ENCODE measurements around the gene GALNT16. TPM values are rescaled to one million over a fixed set of nuclear protein-coding genes. Genes with fewer than 3 reads are reported as not detected.

The GALNT16 gene
- polyA plus RNA-seq, 1 donor (not counting 4 experiments of a cell fraction or from before 2014, with no cell fraction given) = not detected

DNA sequence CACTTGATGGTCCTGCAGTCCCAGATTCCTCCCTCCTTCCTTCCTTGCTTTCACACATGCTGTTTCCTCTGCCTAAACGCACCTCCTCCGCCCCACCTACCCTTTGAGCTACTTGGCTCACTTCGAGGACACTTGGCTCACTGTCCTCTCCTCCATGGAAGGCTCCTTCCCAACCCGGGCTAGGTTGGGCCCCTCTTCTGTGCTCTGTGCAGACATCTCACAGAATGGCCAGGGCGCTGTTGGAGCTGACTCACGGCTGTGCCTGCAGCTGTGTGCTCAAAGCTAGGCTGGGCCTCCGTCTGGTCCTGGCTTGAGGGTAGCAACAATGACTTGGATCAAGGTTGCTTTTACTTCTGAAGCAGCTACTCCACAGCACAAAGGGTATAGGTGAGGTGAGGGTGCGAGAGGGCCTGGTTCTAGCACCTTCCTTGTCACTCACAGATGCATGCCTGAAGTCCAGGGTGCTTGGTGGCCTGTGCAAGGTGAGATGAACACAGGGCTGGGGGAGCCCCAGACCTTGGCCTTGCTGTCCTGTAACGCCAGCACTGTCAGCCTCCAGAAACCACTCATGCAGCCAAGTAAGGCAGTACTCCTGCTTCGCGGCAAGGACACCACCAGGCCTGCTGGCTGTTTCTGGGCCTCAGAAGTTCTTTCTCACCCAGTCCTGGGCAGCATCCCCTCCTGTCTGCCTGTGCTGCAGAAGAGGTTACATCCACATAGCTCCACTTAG lies 61.8 kb downstream of the GALNT16 start:
- H3K27ac ChIP-seq (ENCODE audit: control insufficient read depth, insufficient read depth, low read length) = no peak overlapping the region
- H3K9me3 ChIP-seq (ENCODE audit: control insufficient read depth, low read depth, low read length) = no peaks in the 10 kb centered on the region
- H2AFZ ChIP-seq (ENCODE audit: control insufficient read depth, low read length) = no peak overlapping the region
- dilution Hi-C loops (cut with MboI; ENCODE audit: extremely low pct_ligation_motif_present, low sequenced_read_pairs) = no loop called here
- TF ChIP-seq CTCF (optimal IDR thresholded peaks at IDR 0.05 in 1 of 3, IDR thresholded peaks at IDR 0.05 in 1 of 3, conservative IDR thresholded peaks at IDR 0.05 in 1 of 3; ENCODE audit: extremely low read depth in 1 of 3, insufficient read depth in 2 of 3, low read length in 3 of 3) (no peak), EZH2 (IDR thresholded peaks at IDR 0.05; ENCODE audit: low read length) (no peak)
- no peaks in the 10 kb centered on the region for H3K79me2 ChIP-seq (ENCODE audit: control insufficient read depth, insufficient read depth, low read length)
- no peaks in the 10 kb centered on the region for H3K9me1 ChIP-seq (ENCODE audit: control insufficient read depth, extremely low read depth, insufficient read depth, low read length)
- H3K9ac ChIP-seq (ENCODE audit: control insufficient read depth, extremely low read depth, insufficient read depth, low read length) = no peak overlapping the region
- no peaks in the 10 kb centered on the region for H3K36me3 ChIP-seq (ENCODE audit: control insufficient read depth in 2 of 2, extremely low read depth in 1 of 2, insufficient read depth in 2 of 2, low read length in 2 of 2)
- H3K27me3 ChIP-seq (ENCODE audit: control insufficient read depth, extremely low read depth, insufficient read depth, low read length) = peaks cover 9% of the 10 kb centered on the region
- H3K4me1 ChIP-seq (ENCODE audit: control insufficient read depth, extremely low read depth, insufficient read depth, low read length) = no peaks in the 10 kb centered on the region
- FAIRE-seq (no peak), DNase-seq (ENCODE audit: low read depth, low spot score) (no peak)
- H4K20me1 ChIP-seq (ENCODE audit: control insufficient read depth, extremely low read depth, insufficient read depth, low read length) = no peaks in the 10 kb centered on the region
- H3K4me2 ChIP-seq (ENCODE audit: control insufficient read depth, extremely low read depth, insufficient read depth, low read depth, low read length) = no peak overlapping the region
- no peak overlapping the region for H3K4me3 ChIP-seq (ENCODE audit: control insufficient read depth in 2 of 3, extremely low read depth in 1 of 3, insufficient read depth in 2 of 3, low read depth in 1 of 3, low read length in 3 of 3)

DNA sequence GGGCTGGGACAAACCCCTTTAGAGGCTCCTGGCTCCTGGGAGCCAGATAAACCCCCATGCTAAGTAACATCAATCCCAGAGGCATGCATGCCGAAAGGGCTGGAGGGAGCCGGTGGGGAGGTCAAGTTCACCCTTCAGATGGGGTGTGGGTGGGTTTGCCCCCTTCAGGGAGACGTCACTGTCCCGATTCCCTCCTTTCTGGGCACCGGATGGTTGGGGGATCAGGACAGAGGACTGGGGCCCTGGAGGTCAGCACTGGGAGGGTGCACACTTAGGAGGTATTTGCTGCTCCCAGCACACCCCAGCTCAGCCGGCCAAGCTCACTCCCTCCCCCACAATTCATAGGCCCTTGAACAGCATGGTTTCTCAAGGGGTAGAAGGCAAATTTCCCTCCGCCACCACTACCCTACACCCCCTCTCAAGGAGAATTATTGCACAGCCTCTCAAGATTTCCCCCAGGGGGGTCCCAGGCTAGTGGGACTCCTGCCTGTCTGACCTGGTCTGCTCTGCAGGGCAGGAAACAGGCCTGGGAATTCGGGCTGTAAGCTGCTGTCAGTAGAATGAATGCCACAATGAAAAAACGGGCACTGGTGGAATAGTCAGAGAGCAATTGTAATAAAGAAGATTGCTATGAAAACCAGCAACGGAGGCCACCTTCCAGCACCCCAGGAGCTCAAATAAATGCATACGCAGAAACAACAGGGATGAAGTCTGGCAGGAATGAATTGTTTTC lies 63.5 kb downstream of the GALNT16 start:
- Histone ChIP-seq H3K4me2 (ENCODE audit: control insufficient read depth, extremely low read depth, insufficient read depth, low read depth, low read length) (no peak overlapping the region), H2AFZ (ENCODE audit: control insufficient read depth, low read length) (no peak overlapping the region), H3K9me1 (ENCODE audit: control insufficient read depth, extremely low read depth, insufficient read depth, low read length) (no peaks in the 10 kb centered on the region), H3K27ac (ENCODE audit: control insufficient read depth, insufficient read depth, low read length) (no peak overlapping the region), H3K9ac (ENCODE audit: control insufficient read depth, extremely low read depth, insufficient read depth, low read length) (no peak overlapping the region), H4K20me1 (ENCODE audit: control insufficient read depth, extremely low read depth, insufficient read depth, low read length) (no peaks in the 10 kb centered on the region), H3K27me3 (ENCODE audit: control insufficient read depth, extremely low read depth, insufficient read depth, low read length) (peaks cover 14% of the 10 kb centered on the region), H3K79me2 (ENCODE audit: control insufficient read depth, insufficient read depth, low read length) (no peaks in the 10 kb centered on the region), H3K9me3 (ENCODE audit: control insufficient read depth, low read depth, low read length) (no peaks in the 10 kb centered on the region), H3K36me3 (ENCODE audit: control insufficient read depth in 2 of 2, extremely low read depth in 1 of 2, insufficient read depth in 2 of 2, low read length in 2 of 2) (no peaks in the 10 kb centered on the region), H3K4me3 (ENCODE audit: control insufficient read depth in 2 of 3, extremely low read depth in 1 of 3, insufficient read depth in 2 of 3, low read depth in 1 of 3, low read length in 3 of 3) (no peak overlapping the region), H3K4me1 (ENCODE audit: control insufficient read depth, extremely low read depth, insufficient read depth, low read length) (no peaks in the 10 kb centered on the region)
- TF ChIP-seq EZH2 (IDR thresholded peaks at IDR 0.05; ENCODE audit: low read length) = no peak
- TF ChIP-seq CTCF (optimal IDR thresholded peaks at IDR 0.05 in 1 of 3, IDR thresholded peaks at IDR 0.05 in 1 of 3, conservative IDR thresholded peaks at IDR 0.05 in 1 of 3; ENCODE audit: extremely low read depth in 1 of 3, insufficient read depth in 2 of 3, low read length in 3 of 3) = no peak
- dilution Hi-C loops (cut with MboI; ENCODE audit: extremely low pct_ligation_motif_present, low sequenced_read_pairs) = no loop called here
- DNase-seq (ENCODE audit: low read depth, low spot score) = no peak
- no peak for FAIRE-seq
